Astrocyte (in vitro differentiated cells and primary cell): ENCODE results near the gene ABHD12.

Experiments used
- EZH2 ChIP-seq: IDR thresholded peaks from 2 replicates; pipeline ENCODE4 v1.6.1; 2012; ENCODE audit warnings: mild to moderate bottlenecking, low read length, inconsistent platforms; ENCODE audit not compliant: insufficient read depth
- TF ChIP-seq, protein P1 (sequence below): IDR thresholded peaks from 2 replicates; pipeline ENCODE4 v1.5.1; 2011; ENCODE audit warnings: low read depth, mild to moderate bottlenecking, inconsistent platforms, low read length, moderate library complexity; ENCODE audit not compliant: insufficient read depth

DNA sequence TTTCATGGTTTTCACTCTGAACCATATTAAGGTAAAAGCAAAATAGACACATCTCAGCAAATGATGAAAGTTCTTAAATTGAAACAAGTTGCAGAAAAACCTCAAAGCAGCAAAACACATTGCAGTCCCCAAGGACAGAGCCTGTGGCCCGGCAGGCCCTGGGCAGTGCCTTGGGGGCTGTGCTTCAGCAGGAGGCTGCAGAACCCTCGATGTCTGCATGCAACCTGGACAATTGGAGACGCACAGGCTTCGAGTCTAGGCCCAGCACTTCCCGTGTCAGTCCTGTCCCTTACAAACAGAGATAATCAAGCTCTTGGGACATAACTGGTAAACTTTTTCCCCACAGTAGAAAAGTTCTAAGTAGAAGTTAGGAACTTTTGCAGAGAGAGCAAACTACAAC lies 133.5 kb downstream of the ABHD12 start:
- TF ChIP-seq, protein P1, sequence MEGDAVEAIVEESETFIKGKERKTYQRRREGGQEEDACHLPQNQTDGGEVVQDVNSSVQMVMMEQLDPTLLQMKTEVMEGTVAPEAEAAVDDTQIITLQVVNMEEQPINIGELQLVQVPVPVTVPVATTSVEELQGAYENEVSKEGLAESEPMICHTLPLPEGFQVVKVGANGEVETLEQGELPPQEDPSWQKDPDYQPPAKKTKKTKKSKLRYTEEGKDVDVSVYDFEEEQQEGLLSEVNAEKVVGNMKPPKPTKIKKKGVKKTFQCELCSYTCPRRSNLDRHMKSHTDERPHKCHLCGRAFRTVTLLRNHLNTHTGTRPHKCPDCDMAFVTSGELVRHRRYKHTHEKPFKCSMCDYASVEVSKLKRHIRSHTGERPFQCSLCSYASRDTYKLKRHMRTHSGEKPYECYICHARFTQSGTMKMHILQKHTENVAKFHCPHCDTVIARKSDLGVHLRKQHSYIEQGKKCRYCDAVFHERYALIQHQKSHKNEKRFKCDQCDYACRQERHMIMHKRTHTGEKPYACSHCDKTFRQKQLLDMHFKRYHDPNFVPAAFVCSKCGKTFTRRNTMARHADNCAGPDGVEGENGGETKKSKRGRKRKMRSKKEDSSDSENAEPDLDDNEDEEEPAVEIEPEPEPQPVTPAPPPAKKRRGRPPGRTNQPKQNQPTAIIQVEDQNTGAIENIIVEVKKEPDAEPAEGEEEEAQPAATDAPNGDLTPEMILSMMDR: no peak
- TF ChIP-seq EZH2: no peak
